Upper lobe of right lung (tissue), 1 donor: ENCODE results near the gene CWC22. TPM values are rescaled to one million over a fixed set of nuclear protein-coding genes. Genes with fewer than 3 reads are reported as not detected.

ENCODE experiments used
- ATAC-seq: fragments of 200-7000 bp; cut with Tn5 transposase; one replicate; pipeline ENCODE4 v1.9.1; 2020; ENCODE audit warnings: mild to moderate bottlenecking, moderate library complexity
- DNase-seq: peaks from one replicate; pipeline ENCODE4 v3.0.0-alpha.2; 2020
- H3K27ac ChIP-seq: fragments of 200-600 bp; one replicate; pipeline ENCODE4 v1.8.0; 2022
- H3K27me3 ChIP-seq: fragments of 200-600 bp; one replicate; pipeline ENCODE4 v1.8.0; 2022; ENCODE audit warnings: mild to moderate bottlenecking
- H3K36me3 ChIP-seq: fragments of 200-600 bp; one replicate; pipeline ENCODE4 v1.8.0; 2022
- H3K4me1 ChIP-seq: fragments of 200-600 bp; one replicate; pipeline ENCODE4 v1.8.0; 2022
- H3K4me3 ChIP-seq: fragments of 200-600 bp; one replicate; pipeline ENCODE4 v1.8.0; 2022; ENCODE audit warnings: mild to moderate bottlenecking
- H3K9me3 ChIP-seq: fragments of 200-600 bp; one replicate; pipeline ENCODE4 v1.8.0; 2022
- intact Hi-C: fragments of 100-400 bp; cut with DNase I; formaldehyde crosslinking; loops from one replicate; pipeline ENCODE4 v1.11.0; 2022
- total RNA-seq: library from RNA; stranded (reverse); fragmentation: NEBNext Ultra II Directional; extraction: Animal tissue kit (Norgen Biotek cat#: 25700); gene quantifications from one replicate; pipeline ENCODE4 v1.2.1, GENCODE V29; 2021
- TF ChIP-seq, protein P1 (sequence below): fragments of 200-600 bp; IDR thresholded peaks from one replicate; pipeline ENCODE4 v1.8.0; 2022; ENCODE audit warnings: antibody characterized with exemption
- donor health status: DM: no; HTN: yes; CAD: no; lungs with severe emphysema.

Gene CWC22
- total RNA-seq, 1 donor from 2014 or later, result 19.8 TPM

DNA sequence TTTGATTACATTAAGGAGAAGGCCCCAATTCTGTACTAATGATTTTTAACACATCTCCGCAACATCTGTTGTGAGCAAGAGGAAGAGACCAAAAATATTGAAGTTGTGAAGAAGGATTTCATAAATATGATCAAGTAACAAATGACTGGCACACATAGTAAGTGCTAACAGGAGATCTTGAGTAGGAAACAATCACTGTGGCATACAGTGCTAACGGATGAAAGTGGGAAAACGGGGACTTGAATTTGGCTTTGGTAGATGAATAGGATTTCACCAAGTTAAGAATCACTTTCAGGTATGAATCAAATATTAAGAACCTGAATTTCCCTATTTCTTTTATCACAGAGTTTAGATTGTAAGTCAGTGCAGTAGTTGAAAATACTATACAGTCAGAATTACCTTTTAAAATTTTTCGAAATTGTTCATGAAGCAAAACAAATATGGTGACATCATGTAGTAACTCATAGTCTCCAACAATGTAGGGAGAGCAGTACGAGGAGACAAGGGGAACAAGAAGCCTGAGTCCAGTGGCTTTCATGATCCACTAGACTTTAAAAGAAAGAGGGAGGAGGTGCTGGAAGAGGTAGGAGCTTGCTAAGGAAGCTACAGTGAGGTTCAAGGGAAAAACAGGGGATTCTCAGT lies 16.3 kb downstream of the CWC22 start:
- no peaks in the 10 kb centered on the region for H3K9me3 ChIP-seq
- H3K27me3 ChIP-seq, result no peaks in the 10 kb centered on the region
- H3K27ac ChIP-seq, result no peak overlapping the region
- no peaks in the 10 kb centered on the region for H3K4me1 ChIP-seq
- H3K36me3 ChIP-seq, result peaks cover 64% of the 10 kb centered on the region
- intact Hi-C loops, result no loop called here
- H3K4me3 ChIP-seq, result no peak overlapping the region
- DNase-seq, result no peak
- ATAC-seq, result no peak
- TF ChIP-seq, protein P1, sequence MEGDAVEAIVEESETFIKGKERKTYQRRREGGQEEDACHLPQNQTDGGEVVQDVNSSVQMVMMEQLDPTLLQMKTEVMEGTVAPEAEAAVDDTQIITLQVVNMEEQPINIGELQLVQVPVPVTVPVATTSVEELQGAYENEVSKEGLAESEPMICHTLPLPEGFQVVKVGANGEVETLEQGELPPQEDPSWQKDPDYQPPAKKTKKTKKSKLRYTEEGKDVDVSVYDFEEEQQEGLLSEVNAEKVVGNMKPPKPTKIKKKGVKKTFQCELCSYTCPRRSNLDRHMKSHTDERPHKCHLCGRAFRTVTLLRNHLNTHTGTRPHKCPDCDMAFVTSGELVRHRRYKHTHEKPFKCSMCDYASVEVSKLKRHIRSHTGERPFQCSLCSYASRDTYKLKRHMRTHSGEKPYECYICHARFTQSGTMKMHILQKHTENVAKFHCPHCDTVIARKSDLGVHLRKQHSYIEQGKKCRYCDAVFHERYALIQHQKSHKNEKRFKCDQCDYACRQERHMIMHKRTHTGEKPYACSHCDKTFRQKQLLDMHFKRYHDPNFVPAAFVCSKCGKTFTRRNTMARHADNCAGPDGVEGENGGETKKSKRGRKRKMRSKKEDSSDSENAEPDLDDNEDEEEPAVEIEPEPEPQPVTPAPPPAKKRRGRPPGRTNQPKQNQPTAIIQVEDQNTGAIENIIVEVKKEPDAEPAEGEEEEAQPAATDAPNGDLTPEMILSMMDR, result no peak

DNA sequence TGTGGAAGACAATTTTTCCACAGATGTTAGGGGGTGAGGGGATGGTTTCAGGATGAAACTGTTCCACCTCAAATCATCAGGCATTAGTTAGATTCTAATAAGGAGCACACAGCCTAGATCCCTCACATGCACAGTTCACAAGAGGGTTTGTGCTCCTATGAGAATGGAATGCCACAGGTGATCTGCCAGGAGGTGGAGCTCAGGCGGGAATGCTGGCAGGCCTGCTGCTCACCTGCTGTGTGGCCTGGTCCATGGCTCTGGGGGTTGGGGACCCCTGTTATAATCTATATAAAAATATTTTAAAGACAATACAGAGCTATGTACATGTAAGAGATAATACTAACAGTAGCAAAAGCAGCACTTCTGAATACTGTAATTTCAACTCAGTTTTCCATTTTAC lies 19.2 kb downstream of the CWC22 start:
- intact Hi-C loops, result no loop called here
- Histone ChIP-seq H3K27me3 (no peaks in the 10 kb centered on the region), H3K4me1 (no peaks in the 10 kb centered on the region), H3K27ac (no peak overlapping the region), H3K9me3 (no peaks in the 10 kb centered on the region), H3K4me3 (no peak overlapping the region), H3K36me3 (peaks cover 85% of the 10 kb centered on the region)
- TF ChIP-seq, protein P1, result no peak
- ATAC-seq (no peak), DNase-seq (no peak)

GRCh38 chr2:179985163-179985820 lies 21.8 kb downstream of the CWC22 start:
- Histone ChIP-seq H3K9me3 (no peaks in the 10 kb centered on the region), H3K27me3 (no peaks in the 10 kb centered on the region), H3K4me1 (no peaks in the 10 kb centered on the region), H3K36me3 (peaks cover 92% of the 10 kb centered on the region), H3K27ac (no peak overlapping the region), H3K4me3 (no peak overlapping the region)
- no peak for ATAC-seq
- intact Hi-C loops, result no loop called here
- no peak for DNase-seq
- TF ChIP-seq, protein P1, result no peak

- no peak overlapping the region for H3K27ac ChIP-seq
- H3K4me1 ChIP-seq, result no peaks in the 10 kb centered on the region
- DNase-seq, result no peak
- no peak for ATAC-seq
- TF ChIP-seq, protein P1, result no peak
- H3K27me3 ChIP-seq, result no peaks in the 10 kb centered on the region
- intact Hi-C loops, result no loop called here
- H3K4me3 ChIP-seq, result no peak overlapping the region
- H3K9me3 ChIP-seq, result no peaks in the 10 kb centered on the region
- peaks cover 94% of the 10 kb centered on the region for H3K36me3 ChIP-seq
These were observed 23.7 kb downstream of the CWC22 start for GRCh38 chr2:179983250-179983932.

- no peak overlapping the region for H3K27ac ChIP-seq
These were observed 26.0 kb downstream of the CWC22 start for GRCh38 chr2:179981085-179981484.

More at GRCh38 chr2:179981085-179981484, 26.0 kb downstream of the CWC22 start:
- H3K27me3 ChIP-seq, result no peaks in the 10 kb centered on the region
- no peaks in the 10 kb centered on the region for H3K4me1 ChIP-seq
- peaks cover 89% of the 10 kb centered on the region for H3K36me3 ChIP-seq
- H3K9me3 ChIP-seq, result no peaks in the 10 kb centered on the region
- no peak overlapping the region for H3K4me3 ChIP-seq
- intact Hi-C loops, result no loop called here
- ATAC-seq (no peak), DNase-seq (no peak)
- TF ChIP-seq, protein P1, result no peak
